Rectal smooth muscle tissue (tissue), 1 donor: ENCODE data around the gene HSPA4.
"Not testable (repeated sequence)": the region's sequence is repeated elsewhere in the genome, so short reads cannot be mapped to it uniquely, and the experiment has no call there.

Source experiments
- H3K27ac ChIP-seq: one replicate; pipeline ENCODE4 v1.7.0; 2013; ENCODE audit warnings: low read depth, low read length, inconsistent platforms
- H3K27me3 ChIP-seq: one replicate; pipeline ENCODE4 v1.7.0; 2013; ENCODE audit warnings: low read length; ENCODE audit not compliant: control insufficient read depth, insufficient read depth
- H3K36me3 ChIP-seq: one replicate; pipeline ENCODE4 v1.7.0; 2013; ENCODE audit warnings: low read length; ENCODE audit not compliant: control insufficient read depth, insufficient read depth
- H3K4me1 ChIP-seq: one replicate; pipeline ENCODE4 v1.7.0; 2013; ENCODE audit warnings: low read length; ENCODE audit not compliant: control insufficient read depth, insufficient read depth
- H3K4me3 ChIP-seq: one replicate; pipeline ENCODE4 v1.7.0; 2013; ENCODE audit warnings: low read length
- H3K9ac ChIP-seq: one replicate; pipeline ENCODE4 v1.7.0; 2013; ENCODE audit warnings: low read length

The HSPA4 gene

DNA sequence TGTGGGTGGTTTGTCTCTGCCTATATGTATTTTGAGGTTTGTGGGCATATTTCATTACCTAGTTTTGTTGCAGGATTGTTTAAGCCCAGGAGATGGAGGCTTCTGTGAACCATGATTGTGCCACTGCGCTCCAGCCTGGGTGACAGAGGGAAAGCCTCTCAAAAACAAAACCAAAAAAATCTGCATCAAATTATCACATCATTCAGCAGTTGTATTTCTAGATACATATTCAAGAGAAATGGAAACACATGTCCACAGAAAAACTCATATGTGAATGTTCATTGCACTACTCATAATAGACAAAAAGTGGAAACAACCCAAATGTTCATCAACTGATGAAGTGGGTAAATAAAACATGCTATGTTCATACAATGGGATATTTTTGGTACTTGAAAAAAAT is 29.9 kb downstream of the HSPA4 start:
- H3K27ac ChIP-seq = no peak overlapping the region
- no peaks in the 10 kb centered on the region for H3K27me3 ChIP-seq
- no peak overlapping the region for H3K9ac ChIP-seq
- H3K4me3 ChIP-seq = no peak overlapping the region
- no peaks in the 10 kb centered on the region for H3K4me1 ChIP-seq
- no peaks in the 10 kb centered on the region for H3K36me3 ChIP-seq

DNA sequence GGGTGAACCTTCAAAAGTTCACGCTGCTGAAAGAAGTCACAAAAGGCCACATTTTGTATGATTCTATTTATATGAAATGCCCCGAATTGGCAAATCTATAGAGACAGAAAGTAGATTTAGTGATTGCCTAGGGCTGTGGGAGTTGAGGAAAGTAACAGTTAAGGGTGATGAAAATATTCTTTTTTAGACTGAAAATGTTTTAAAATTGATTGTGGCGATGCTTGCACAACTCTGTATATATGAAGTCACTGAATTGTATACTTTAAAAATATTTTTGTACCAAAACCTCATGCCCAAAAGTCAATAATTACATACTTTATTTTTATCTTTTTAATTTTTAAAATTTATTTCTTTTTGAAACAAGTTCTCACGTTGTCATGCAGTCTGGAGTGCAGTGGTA is 30.3 kb downstream of the HSPA4 start:
- Histone ChIP-seq H3K9ac (no peak overlapping the region), H3K36me3 (no peaks in the 10 kb centered on the region), H3K27me3 (no peaks in the 10 kb centered on the region), H3K27ac (no peak overlapping the region), H3K4me1 (no peaks in the 10 kb centered on the region), H3K4me3 (no peak overlapping the region)

DNA sequence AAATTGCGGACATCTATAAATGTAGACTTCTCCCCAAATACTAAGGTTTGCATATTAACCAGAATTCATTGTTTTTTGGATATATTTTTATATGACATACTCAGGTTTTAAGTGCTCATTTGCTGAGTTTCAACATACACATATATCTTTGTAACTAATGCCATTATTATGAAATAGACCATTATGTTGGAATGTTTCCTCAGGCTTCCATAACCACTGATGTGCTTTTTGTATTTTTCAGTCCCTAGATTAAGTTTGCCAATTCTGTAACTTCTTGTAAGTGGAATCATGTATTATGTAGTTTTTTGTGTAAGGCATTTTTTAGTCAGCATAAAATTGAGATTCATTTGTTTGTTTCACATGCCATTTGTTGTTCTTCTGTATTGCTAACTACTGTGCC is 32.1 kb downstream of the HSPA4 start:
- Histone ChIP-seq H3K9ac (no peak overlapping the region), H3K27ac (no peak overlapping the region), H3K36me3 (peaks cover 3% of the 10 kb centered on the region), H3K4me1 (no peaks in the 10 kb centered on the region), H3K27me3 (no peaks in the 10 kb centered on the region), H3K4me3 (no peak overlapping the region)

DNA sequence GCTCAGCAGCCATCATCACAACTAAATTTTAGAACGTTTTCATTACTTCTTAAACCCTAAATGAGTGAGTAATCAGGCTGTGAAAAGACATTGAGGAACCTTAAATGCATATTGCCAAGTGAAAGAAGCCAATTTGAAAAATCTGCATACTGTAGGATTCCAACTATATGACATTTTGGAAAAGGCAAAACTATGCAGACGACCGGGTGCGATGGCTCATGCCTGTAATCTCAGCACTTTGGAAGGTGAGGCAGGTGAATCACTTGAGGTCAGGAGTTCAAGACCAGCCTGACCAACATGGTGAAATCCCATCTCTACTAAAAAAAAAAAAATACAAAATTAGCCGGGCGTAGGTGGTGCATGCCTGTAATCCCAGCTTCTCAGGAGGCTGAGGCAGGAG is 33.4 kb downstream of the HSPA4 start:
- H3K27me3 ChIP-seq, H3K4me1 ChIP-seq, H3K27ac ChIP-seq, H3K4me3 ChIP-seq, H3K36me3 ChIP-seq, H3K9ac ChIP-seq: not testable (repeated sequence)

DNA sequence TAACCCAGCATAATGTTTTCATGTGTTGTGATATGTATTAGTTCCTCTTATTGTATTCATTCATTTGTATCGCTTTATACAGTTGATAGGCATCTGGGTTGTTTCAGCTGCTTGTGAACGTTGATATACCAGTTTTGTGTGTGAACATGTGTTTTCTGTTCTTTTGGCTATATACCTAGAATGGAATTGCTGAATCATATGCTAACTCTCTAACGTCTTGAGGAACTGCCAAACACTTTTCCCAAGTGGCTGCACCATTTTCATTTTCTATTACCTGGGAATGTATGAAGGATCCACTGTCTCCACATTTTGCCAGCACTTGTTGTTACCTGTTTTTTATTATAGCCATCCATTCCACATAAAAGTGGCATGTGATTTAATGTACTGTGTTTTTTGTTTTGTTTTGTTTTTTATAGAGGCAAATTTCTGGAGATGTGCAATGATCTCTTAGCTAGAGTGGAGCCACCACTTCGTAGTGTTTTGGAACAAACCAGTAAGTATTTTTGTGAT is 34.6 kb downstream of the HSPA4 start:
- no peaks in the 10 kb centered on the region for H3K4me1 ChIP-seq
- H3K27ac ChIP-seq = no peak overlapping the region
- H3K9ac ChIP-seq = no peak overlapping the region
- no peak overlapping the region for H3K4me3 ChIP-seq
- H3K36me3 ChIP-seq = peaks cover 9% of the 10 kb centered on the region
- no peaks in the 10 kb centered on the region for H3K27me3 ChIP-seq

- Histone ChIP-seq H3K36me3 (peaks cover 16% of the 10 kb centered on the region), H3K27ac (no peak overlapping the region), H3K4me1 (no peaks in the 10 kb centered on the region), H3K4me3 (no peak overlapping the region), H3K27me3 (no peaks in the 10 kb centered on the region), H3K9ac (no peak overlapping the region)
Observed at GRCh38 chr5:133088064-133088463, 36.3 kb downstream of the HSPA4 start.

DNA sequence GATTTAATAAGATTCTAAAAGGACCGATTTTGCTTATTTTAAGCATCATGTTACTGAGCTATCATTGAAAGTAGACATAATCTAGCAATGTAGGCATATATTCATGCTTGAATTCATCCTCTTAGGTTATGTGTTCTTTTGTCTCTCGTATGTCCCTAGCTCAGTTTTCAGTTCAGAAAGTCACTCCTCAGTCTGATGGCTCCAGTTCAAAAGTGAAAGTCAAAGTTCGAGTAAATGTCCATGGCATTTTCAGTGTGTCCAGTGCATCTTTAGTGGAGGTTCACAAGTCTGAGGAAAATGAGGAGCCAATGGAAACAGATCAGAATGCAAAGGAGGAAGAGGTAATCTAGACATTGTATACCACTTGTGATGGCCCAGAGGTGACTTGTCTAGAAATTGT is 39.2 kb downstream of the HSPA4 start:
- no peaks in the 10 kb centered on the region for H3K27me3 ChIP-seq
- H3K36me3 ChIP-seq = peaks cover 16% of the 10 kb centered on the region
- H3K4me1 ChIP-seq = no peaks in the 10 kb centered on the region
- H3K27ac ChIP-seq = no peak overlapping the region
- no peak overlapping the region for H3K9ac ChIP-seq
- no peak overlapping the region for H3K4me3 ChIP-seq

GRCh38 chr5:133106343-133106742 is 54.5 kb downstream of the HSPA4 start:
- Histone ChIP-seq H3K9ac (no peak overlapping the region), H3K27me3 (no peaks in the 10 kb centered on the region), H3K36me3 (peaks cover 9% of the 10 kb centered on the region), H3K4me1 (no peaks in the 10 kb centered on the region), H3K4me3 (no peak overlapping the region), H3K27ac (no peak overlapping the region)

- H3K9ac ChIP-seq = no peak overlapping the region
- H3K27ac ChIP-seq = no peak overlapping the region
- no peaks in the 10 kb centered on the region for H3K27me3 ChIP-seq
- peaks cover 8% of the 10 kb centered on the region for H3K36me3 ChIP-seq
- H3K4me1 ChIP-seq = no peaks in the 10 kb centered on the region
- H3K4me3 ChIP-seq = no peak overlapping the region
Observed at GRCh38 chr5:133106761-133107572, 55.2 kb downstream of the HSPA4 start.

GRCh38 chr5:133108481-133108921 is 56.7 kb downstream of the HSPA4 start:
- no peaks in the 10 kb centered on the region for H3K27me3 ChIP-seq
- no peaks in the 10 kb centered on the region for H3K4me1 ChIP-seq
- peaks cover 7% of the 10 kb centered on the region for H3K36me3 ChIP-seq
- no peak overlapping the region for H3K9ac ChIP-seq
- H3K4me3 ChIP-seq = no peak overlapping the region
- no peak overlapping the region for H3K27ac ChIP-seq

DNA sequence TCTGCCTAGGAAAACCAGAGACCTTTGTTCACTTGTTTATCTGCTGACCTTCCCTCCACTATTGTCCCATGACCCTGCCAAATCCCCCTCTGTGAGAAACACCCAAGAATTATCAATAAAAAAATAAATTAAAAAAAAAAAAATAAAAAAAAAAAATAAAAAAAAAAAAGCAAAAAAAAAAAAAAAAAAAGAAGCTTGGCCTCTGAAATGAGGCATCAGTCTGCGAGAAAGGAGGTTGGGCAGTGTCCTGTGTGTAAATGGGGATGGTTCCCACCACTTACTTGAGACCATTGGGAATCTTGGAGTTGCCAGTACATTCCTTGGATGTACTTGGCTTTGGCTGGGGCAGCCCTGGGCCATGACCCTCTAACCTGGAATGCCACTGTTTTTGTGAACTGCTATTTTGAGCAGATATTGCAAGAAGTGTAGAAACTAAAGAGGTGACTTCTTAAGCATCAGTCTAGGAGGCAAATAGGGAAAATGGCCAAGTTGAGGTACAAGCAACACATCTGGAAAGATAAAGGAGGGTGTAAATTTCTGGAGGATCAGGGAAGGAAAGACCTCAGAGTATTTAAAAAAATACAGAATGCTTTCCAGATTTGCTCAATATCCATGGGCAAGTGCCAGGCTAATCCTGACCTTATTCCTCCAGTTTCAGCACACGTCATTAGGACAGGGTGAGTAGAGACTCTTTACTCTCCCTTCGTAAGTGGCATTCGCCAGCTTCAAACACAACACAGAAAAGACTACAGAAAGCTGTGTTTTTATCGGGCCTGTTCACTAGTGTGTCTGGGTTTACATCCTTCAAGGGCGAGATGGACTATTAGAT is 58.1 kb downstream of the HSPA4 start:
- no peak overlapping the region for H3K27ac ChIP-seq
- no peaks in the 10 kb centered on the region for H3K4me1 ChIP-seq
- H3K27me3 ChIP-seq = no peaks in the 10 kb centered on the region
- no peaks in the 10 kb centered on the region for H3K36me3 ChIP-seq
- H3K9ac ChIP-seq = no peak overlapping the region
- no peak overlapping the region for H3K4me3 ChIP-seq

- H3K9ac ChIP-seq = no peak overlapping the region
Observed at GRCh38 chr5:133110709-133111108, 58.9 kb downstream of the HSPA4 start.

More at GRCh38 chr5:133110709-133111108, 58.9 kb downstream of the HSPA4 start:
- H3K4me3 ChIP-seq = no peak overlapping the region
- no peaks in the 10 kb centered on the region for H3K4me1 ChIP-seq
- no peaks in the 10 kb centered on the region for H3K36me3 ChIP-seq
- no peaks in the 10 kb centered on the region for H3K27me3 ChIP-seq
- no peak overlapping the region for H3K27ac ChIP-seq
